Cardiac muscle cell (in vitro differentiated cells and primary cell): ENCODE data around the gene ZNF70. TPM values are rescaled to one million over a fixed set of nuclear protein-coding genes. Genes with fewer than 3 reads are reported as not detected.
A peak's percentile ranks its signal among the peaks of the same experiment; 100 is the strongest.

Experiments
- DNase-seq, 2 donors: peaks; one replicate each; pipeline versions ENCODE4 v3.0.0 to v3.0.0-alpha.2; 2010 to 2017; ENCODE audit warnings: low read depth in 1 of 2, low spot score in 1 of 2
- H3K27ac ChIP-seq: fragments of 200-600 bp; sonication (generic); 2 replicates; pipeline ENCODE4 v1.5.1; 2016
- H3K27me3 ChIP-seq: fragments of 200-600 bp; sonication (generic); 2 replicates; pipeline ENCODE4 v1.6.0; 2016; ENCODE audit warnings: control low read depth
- H3K36me3 ChIP-seq: fragments of 200-600 bp; sonication (generic); 2 replicates; pipeline ENCODE4 v1.5.1; 2016; ENCODE audit warnings: control low read depth
- H3K4me1 ChIP-seq: fragments of 200-600 bp; sonication (generic); 2 replicates; pipeline ENCODE4 v1.8.1; 2017; ENCODE audit warnings: low read depth, mild to moderate bottlenecking, mixed run types
- H3K4me3 ChIP-seq: fragments of 200-600 bp; sonication (generic); 2 replicates; pipeline ENCODE4 v1.5.1; 2016; ENCODE audit warnings: mild to moderate bottlenecking
- H3K9me3 ChIP-seq: fragments of 200-600 bp; sonication (generic); 2 replicates; pipeline ENCODE4 v1.5.1; 2017; ENCODE audit warnings: low read depth, mild to moderate bottlenecking, control low read depth
- CTCF ChIP-seq: IDR thresholded peaks from 2 replicates; pipeline ENCODE4 v1.5.1; 2012; ENCODE audit warnings: low read depth, mild to moderate bottlenecking, low read length
- polyA plus RNA-seq: library from polyadenylated mRNA; unstranded; fragments of >200 nt; fragmentation: Nextera tagmentation; extraction: Ambion mirVana; gene quantifications from 2 replicates; pipeline ENCODE4 v1.2.1, GENCODE V29; 2016
- total RNA-seq: library from RNA; depleted of rRNA; stranded (reverse); fragments of >200 nt; gene quantifications from 2 replicates; pipeline ENCODE4 v1.2.3, GENCODE V29; 2016

The ZNF70 gene
- total and polyA plus RNA-seq, 2 experiments from 2014 or later = 2.3 to 8.4 TPM

- DNase-seq = peak in 1 of 2 donors; percentile 32
- Histone ChIP-seq H3K27me3 (no peaks in the 10 kb centered on the region), H3K4me1 (peaks cover 29% of the 10 kb centered on the region), H3K9me3 (no peaks in the 10 kb centered on the region), H3K27ac (peak overlapping the region; percentile 9), H3K36me3 (peaks cover 17% of the 10 kb centered on the region), H3K4me3 (no peak overlapping the region)
- no peak for TF ChIP-seq CTCF
Observed at GRCh38 chr22:23789638-23790037, 38.7 kb upstream of the ZNF70 start.

- peaks cover 12% of the 10 kb centered on the region for H3K36me3 ChIP-seq
- peak overlapping the region; percentile 9 for H3K27ac ChIP-seq
- no peaks in the 10 kb centered on the region for H3K9me3 ChIP-seq
- H3K4me3 ChIP-seq = no peak overlapping the region
- TF ChIP-seq CTCF = no peak
- DNase-seq = no peak
- no peaks in the 10 kb centered on the region for H3K27me3 ChIP-seq
- peaks cover 29% of the 10 kb centered on the region for H3K4me1 ChIP-seq
Observed at GRCh38 chr22:23789121-23789520, 38.2 kb upstream of the ZNF70 start.

- H3K27ac ChIP-seq = peak overlapping the region; percentile 99
- peak overlapping the region; percentile 79 for H3K4me3 ChIP-seq
- no peaks in the 10 kb centered on the region for H3K27me3 ChIP-seq
- peaks cover 6% of the 10 kb centered on the region for H3K36me3 ChIP-seq
- H3K4me1 ChIP-seq = peaks cover 29% of the 10 kb centered on the region
- no peak for TF ChIP-seq CTCF
- H3K9me3 ChIP-seq = no peaks in the 10 kb centered on the region
- no peak for DNase-seq
Observed at GRCh38 chr22:23787910-23788309, 37.0 kb upstream of the ZNF70 start.

- Histone ChIP-seq H3K27ac (peak overlapping the region; percentile 99), H3K4me1 (peaks cover 29% of the 10 kb centered on the region), H3K4me3 (peak overlapping the region; percentile 79), H3K27me3 (no peaks in the 10 kb centered on the region), H3K36me3 (peaks cover 6% of the 10 kb centered on the region), H3K9me3 (no peaks in the 10 kb centered on the region)
- TF ChIP-seq CTCF = no peak
- no peak for DNase-seq
Observed at GRCh38 chr22:23787600-23787896, 36.6 kb upstream of the ZNF70 start.

- Histone ChIP-seq H3K27me3 (no peaks in the 10 kb centered on the region), H3K27ac (peak within 1 kb of the TSS; percentile 99), H3K9me3 (no peaks in the 10 kb centered on the region), H3K4me1 (peaks cover 29% of the 10 kb centered on the region), H3K36me3 (peaks cover 5% of the 10 kb centered on the region), H3K4me3 (peak within 1 kb of the TSS; percentile 79)
- DNase-seq = peak; percentile 94 to 97
- TF ChIP-seq CTCF = no peak
Observed at GRCh38 chr22:23786752-23787599, 36.1 kb upstream of the ZNF70 start, which contains the start of gene SMARCB1. Gene SMARCB1, plus strand, starts transcription at chr22:23786966. Its CDS starts 204 bp downstream, at chr22:23787170.
